Neutrophil (primary cell): ENCODE results near the gene PADI1.

Experiments
- H3K27ac ChIP-seq: fragments of 200-600 bp; sonication (generic); 2 replicates; pipeline ENCODE4 v1.5.1; 2016; ENCODE audit warnings: mild to moderate bottlenecking, moderate library complexity
- H3K27me3 ChIP-seq: fragments of 200-600 bp; sonication (generic); 2 replicates; pipeline ENCODE4 v1.6.0; 2016; ENCODE audit warnings: mild to moderate bottlenecking
- H3K36me3 ChIP-seq: fragments of 200-600 bp; sonication (generic); 2 replicates; pipeline ENCODE4 v1.5.1; 2017
- H3K4me1 ChIP-seq, 2 experiments: fragments of 200-600 bp in 1 of 2; sonication (generic) in 1 of 2; 1 replicate in 1 of 2; 2 replicates in 1 of 2; pipeline versions ENCODE4 v1.5.1 to v1.6.1; 2013 to 2016; ENCODE audit warnings: low read depth in 1 of 2, low read length in 1 of 2, mild to moderate bottlenecking in 1 of 2, moderate library complexity in 1 of 2; ENCODE audit not compliant: control insufficient read depth in 1 of 2, insufficient read depth in 1 of 2
- H3K4me3 ChIP-seq, 2 experiments: fragments of 200-600 bp in 1 of 2; sonication (generic) in 1 of 2; 1 replicate in 1 of 2; 2 replicates in 1 of 2; pipeline ENCODE4 v1.5.1; 2013 to 2016; ENCODE audit warnings: low read depth in 1 of 2, low read length in 1 of 2, mild to moderate bottlenecking in 1 of 2, moderate library complexity in 1 of 2
- H3K9me3 ChIP-seq: fragments of 200-600 bp; sonication (generic); 2 replicates; pipeline ENCODE4 v1.5.1; 2016
- CTCF ChIP-seq: fragments of 200-600 bp; sonication (generic); IDR thresholded peaks from 2 replicates; pipeline ENCODE4 v1.5.1; 2016; ENCODE audit warnings: antibody characterized with exemption

PADI1 gene

GRCh38 chr1:17184822-17185484 lies 20.0 kb upstream of the PADI1 start:
- TF ChIP-seq CTCF, result no peak
- peaks cover 30 to 40% of the 10 kb centered on the region in 2 experiments for H3K4me1 ChIP-seq
- H3K9me3 ChIP-seq, result no peaks in the 10 kb centered on the region
- no peaks in the 10 kb centered on the region for H3K27me3 ChIP-seq
- no peaks in the 10 kb centered on the region for H3K36me3 ChIP-seq
- no peak overlapping the region for H3K4me3 ChIP-seq
- no peak overlapping the region for H3K27ac ChIP-seq

- Histone ChIP-seq H3K4me1 (peaks cover 30 to 40% of the 10 kb centered on the region in 2 experiments), H3K27ac (no peak overlapping the region), H3K36me3 (no peaks in the 10 kb centered on the region), H3K27me3 (no peaks in the 10 kb centered on the region), H3K4me3 (no peak overlapping the region), H3K9me3 (no peaks in the 10 kb centered on the region)
- no peak for TF ChIP-seq CTCF
Measured at GRCh38 chr1:17185485-17185860, 19.5 kb upstream of the PADI1 start.

GRCh38 chr1:17186216-17186909 lies 18.6 kb upstream of the PADI1 start:
- no peak overlapping the region for H3K27ac ChIP-seq
- H3K9me3 ChIP-seq, result no peaks in the 10 kb centered on the region
- no peak overlapping the region for H3K4me3 ChIP-seq
- H3K36me3 ChIP-seq, result no peaks in the 10 kb centered on the region
- TF ChIP-seq CTCF, result no peak
- no peaks in the 10 kb centered on the region for H3K27me3 ChIP-seq
- peaks cover 21 to 31% of the 10 kb centered on the region in 2 experiments for H3K4me1 ChIP-seq

GRCh38 chr1:17187051-17187450 lies 17.9 kb upstream of the PADI1 start:
- no peaks in the 10 kb centered on the region for H3K27me3 ChIP-seq
- H3K27ac ChIP-seq, result no peak overlapping the region
- H3K36me3 ChIP-seq, result no peaks in the 10 kb centered on the region
- peaks cover 14 to 24% of the 10 kb centered on the region in 2 experiments for H3K4me1 ChIP-seq
- peaks cover 2% of the 10 kb centered on the region for H3K9me3 ChIP-seq
- H3K4me3 ChIP-seq, result no peak overlapping the region
- no peak for TF ChIP-seq CTCF

- H3K9me3 ChIP-seq, result peaks cover 6% of the 10 kb centered on the region
- H3K27ac ChIP-seq, result no peak overlapping the region
- no peak for TF ChIP-seq CTCF
- no peak overlapping the region for H3K4me3 ChIP-seq
- peaks cover 7 to 12% of the 10 kb centered on the region in 2 experiments for H3K4me1 ChIP-seq
- no peaks in the 10 kb centered on the region for H3K36me3 ChIP-seq
- no peaks in the 10 kb centered on the region for H3K27me3 ChIP-seq
Measured at GRCh38 chr1:17188217-17188616, 16.7 kb upstream of the PADI1 start.
